NOMO-1 treated with dmso at 0.1 percent for 144 hours (cell line): ENCODE results near the gene RHOXF2.
"Not testable (repeated sequence)": the region's sequence is repeated elsewhere in the genome, so short reads cannot be mapped to it uniquely, and the experiment has no call there.

Experiments
- DNase-seq: peaks from one replicate; lab custom pipeline; 2025; ENCODE audit not compliant: unreplicated experiment; lab: John Stamatoyannopoulos, UW

The RHOXF2 gene, protein sequence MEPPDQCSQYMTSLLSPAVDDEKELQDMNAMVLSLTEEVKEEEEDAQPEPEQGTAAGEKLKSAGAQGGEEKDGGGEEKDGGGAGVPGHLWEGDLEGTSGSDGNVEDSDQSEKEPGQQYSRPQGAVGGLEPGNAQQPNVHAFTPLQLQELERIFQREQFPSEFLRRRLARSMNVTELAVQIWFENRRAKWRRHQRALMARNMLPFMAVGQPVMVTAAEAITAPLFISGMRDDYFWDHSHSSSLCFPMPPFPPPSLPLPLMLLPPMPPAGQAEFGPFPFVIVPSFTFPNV

GRCh38 chrX:120158313-120158712 lies at the start of gene RHOXF2:
Gene RHOXF2, plus strand, starts transcription at chrX:120158613. Its CDS starts 138 bp downstream, at chrX:120158751.
- not testable (repeated sequence) for DNase-seq

DNA sequence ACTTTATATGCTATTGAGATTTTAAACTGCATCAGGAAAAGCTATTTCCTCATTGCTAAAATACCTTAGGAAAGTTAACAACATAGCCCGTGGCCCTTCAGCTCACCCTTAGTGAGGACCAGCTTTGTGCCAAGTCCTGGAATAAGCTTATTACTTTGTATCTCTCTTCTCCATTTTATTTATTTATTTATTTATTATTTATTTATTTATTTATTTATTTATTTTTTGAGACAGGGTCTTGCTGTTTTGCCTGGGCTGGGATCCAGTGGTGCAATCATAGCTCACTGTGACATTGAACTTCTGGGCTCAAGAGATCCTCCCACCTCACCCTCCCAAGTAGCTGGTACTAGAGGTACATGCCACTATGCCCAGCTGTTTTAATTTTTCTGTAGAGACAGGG lies 49.0 kb upstream of the RHOXF2 start:
- DNase-seq, result no peak

GRCh38 chrX:120111611-120112010 lies 46.8 kb upstream of the RHOXF2 start:
- no peak for DNase-seq

GRCh38 chrX:120115438-120115963 lies 42.9 kb upstream of the RHOXF2 start, which contains the start of gene RHOXF1:
Gene RHOXF1, minus strand, starts transcription at chrX:120115913. Its CDS starts 51 bp downstream, at chrX:120115862.
- DNase-seq, result no peak

DNA sequence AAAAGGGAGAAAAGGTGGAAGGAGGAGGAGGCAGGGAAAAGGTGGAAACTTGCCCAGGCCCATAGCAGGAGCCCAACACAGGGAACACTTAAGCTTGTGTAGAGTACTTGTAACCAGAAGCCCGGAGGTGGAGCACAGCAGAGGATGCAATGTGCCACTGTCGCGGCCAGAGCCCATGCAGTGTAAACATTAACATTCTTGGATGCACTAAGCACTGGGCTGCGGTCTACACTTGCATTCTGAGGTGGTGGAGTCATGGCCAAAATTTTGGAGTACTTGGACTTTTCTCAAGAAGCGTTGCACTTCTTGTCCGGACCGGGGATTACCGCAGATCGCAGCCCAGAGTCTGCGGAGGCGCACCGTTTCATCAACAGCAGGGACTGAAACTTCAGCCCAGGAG lies 38.2 kb upstream of the RHOXF2 start:
- no peak for DNase-seq

DNA sequence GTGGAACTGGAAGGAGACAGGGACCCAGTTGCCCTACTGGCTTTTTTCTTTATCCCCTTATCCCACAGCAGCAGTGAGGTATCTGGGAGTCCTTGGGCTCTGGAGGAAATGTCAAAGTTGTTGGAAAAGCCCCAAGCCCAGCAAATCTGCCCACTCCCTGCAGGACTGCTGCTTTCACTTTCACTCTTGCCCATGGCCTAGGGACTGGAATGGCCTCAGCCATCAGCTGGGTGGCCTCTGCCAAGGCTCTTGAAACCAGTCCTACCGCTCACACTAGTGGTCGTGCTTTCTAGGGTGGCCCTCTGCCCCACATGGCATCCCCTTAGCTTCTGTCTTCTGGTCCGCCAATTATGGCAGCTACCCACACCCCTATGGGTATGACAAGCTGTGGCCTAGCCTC lies 33.0 kb upstream of the RHOXF2 start:
- DNase-seq, result no peak

GRCh38 chrX:120128306-120128846 lies 30.0 kb upstream of the RHOXF2 start:
- DNase-seq, result not testable (repeated sequence)

GRCh38 chrX:120136128-120136527 lies 22.3 kb upstream of the RHOXF2 start:
- no peak for DNase-seq

GRCh38 chrX:120136840-120137239 lies 21.6 kb upstream of the RHOXF2 start:
- no peak for DNase-seq

DNA sequence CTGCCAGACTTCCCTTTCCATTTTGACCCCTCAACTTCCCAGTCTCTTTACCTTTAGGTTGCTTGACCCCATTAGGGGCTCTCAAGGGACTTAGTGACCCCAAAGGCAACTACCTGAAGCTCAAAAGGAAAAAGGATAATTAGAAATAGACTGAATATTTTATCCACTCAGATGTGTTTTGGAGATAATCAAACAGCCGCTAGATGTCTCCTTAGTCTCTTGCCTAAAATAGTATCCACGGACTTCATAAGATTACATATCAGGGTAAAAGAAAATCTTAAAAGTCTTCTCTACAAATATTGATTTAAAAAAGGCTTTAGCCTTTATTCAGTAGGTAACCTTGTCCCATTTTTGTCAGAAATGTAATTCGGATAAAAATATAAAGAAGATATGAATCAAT lies 21.0 kb upstream of the RHOXF2 start:
- no peak for DNase-seq

- no peak for DNase-seq
These were observed 18.0 kb upstream of the RHOXF2 start for GRCh38 chrX:120140293-120140981.

GRCh38 chrX:120144178-120144844 lies 14.1 kb upstream of the RHOXF2 start:
- DNase-seq, result no peak

GRCh38 chrX:120145295-120145925 lies 13.0 kb upstream of the RHOXF2 start:
- DNase-seq, result no peak

DNA sequence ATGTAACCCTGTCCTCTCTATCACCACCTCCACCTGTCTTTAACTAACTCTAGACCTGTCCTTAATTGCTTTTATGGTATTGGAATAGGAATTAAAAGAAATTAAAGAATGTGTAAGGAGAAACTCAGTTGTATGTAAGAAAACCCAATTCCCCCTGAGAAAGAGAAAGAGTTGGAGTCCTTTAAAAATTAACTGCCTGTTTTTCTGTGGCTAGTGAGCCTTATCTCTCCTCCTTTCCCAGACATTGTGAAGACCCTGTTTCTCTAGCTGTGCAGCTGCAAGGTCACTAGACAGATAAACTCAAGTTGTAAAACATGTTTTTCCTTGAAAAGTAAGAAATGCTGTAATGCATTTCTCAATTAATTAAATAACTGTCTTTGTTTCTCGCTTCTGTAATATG lies 12.1 kb upstream of the RHOXF2 start:
- not testable (repeated sequence) for DNase-seq

- DNase-seq, result no peak
These were observed 10.9 kb upstream of the RHOXF2 start for GRCh38 chrX:120147537-120147936.

GRCh38 chrX:120150109-120150744 lies 8.2 kb upstream of the RHOXF2 start:
- DNase-seq, result not testable (repeated sequence)

GRCh38 chrX:120159086-120159485 lies 673 bp downstream of the RHOXF2 start:
- not testable (repeated sequence) for DNase-seq

- not testable (repeated sequence) for DNase-seq
These were observed 34.8 kb downstream of the RHOXF2 start for GRCh38 chrX:120193254-120193653.

DNA sequence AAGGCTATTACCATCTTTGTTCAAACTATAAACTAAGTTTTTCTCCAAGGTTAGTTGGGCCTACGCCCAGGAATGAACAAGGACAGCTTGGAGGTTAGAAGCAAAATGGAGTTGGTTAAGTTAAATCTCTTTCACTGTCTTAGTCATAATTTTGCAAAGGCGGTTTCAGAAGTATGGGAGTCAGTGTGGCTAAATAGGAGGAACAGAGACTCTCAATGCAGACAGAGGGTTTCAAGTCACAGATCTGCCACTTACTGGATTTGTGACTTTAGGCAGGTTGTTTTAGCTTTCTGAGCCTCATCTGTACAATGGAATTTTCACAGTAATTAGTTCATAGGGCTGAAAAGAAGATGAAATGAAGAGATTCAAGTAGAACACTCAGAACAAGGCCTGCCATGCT lies 35.3 kb downstream of the RHOXF2 start:
- DNase-seq, result not testable (repeated sequence)

DNA sequence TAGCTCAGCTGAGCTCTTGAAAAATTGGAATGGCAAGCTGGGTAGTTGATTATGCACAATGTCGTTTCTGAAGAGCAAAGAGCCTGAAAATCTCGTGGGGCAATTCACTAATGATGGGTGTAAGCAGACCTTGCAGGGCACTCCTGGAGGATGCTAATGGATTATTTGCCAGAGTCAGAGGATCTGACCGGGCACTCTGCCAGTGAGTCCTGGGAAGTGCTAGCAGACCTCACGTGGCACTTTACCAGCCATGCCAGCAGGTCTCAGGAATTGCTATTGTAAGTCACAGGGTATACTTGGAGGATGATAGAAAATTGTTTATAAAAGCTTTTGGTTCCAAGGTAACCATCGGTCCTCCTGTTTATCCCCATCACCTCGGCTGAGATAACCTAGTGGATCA lies 37.4 kb downstream of the RHOXF2 start:
- not testable (repeated sequence) for DNase-seq
